H1 (cell line): ENCODE measurements around the gene IQSEC3. TPM values are rescaled to one million over a fixed set of nuclear protein-coding genes. Genes with fewer than 3 reads are reported as not detected.
"Not testable (repeated sequence)": the region's sequence is repeated elsewhere in the genome, so short reads cannot be mapped to it uniquely, and the experiment has no call there.

Source experiments
- CTCF ChIA-PET: fragments of 300-600 bp; sonication (Branson Sonifier 250); formaldehyde crosslinking; loops from one replicate; lab custom pipeline; 2021; ENCODE audit not compliant: partially characterized antibody; lab: Charles Lee
- POLR2A ChIA-PET: fragments of 300-600 bp; sonication (Branson Sonifier 250); formaldehyde crosslinking; loops from one replicate; lab custom pipeline; 2021; ENCODE audit warnings: inconsistent platforms; ENCODE audit not compliant: partially characterized antibody; lab: Charles Lee
- DNase-seq, 2 experiments: peaks; one replicate each; pipeline versions ENCODE4 v3.0.0 to v3.0.0-alpha.2; 2010 to 2022; ENCODE audit warnings: low spot score in 2 of 2, low read depth in 1 of 2, mixed read lengths in 1 of 2
- FAIRE-seq: peaks from 2 replicates; lab custom pipeline; 2011; peaks lifted over from hg19 to GRCh38; lab: Jason Lieb, UNC
- H2AFZ ChIP-seq: 2 replicates; pipeline ENCODE4 v1.8.1; 2012; ENCODE audit warnings: low read length, inconsistent platforms
- H2AK5ac ChIP-seq: 2 replicates; pipeline ENCODE4 v1.6.1; 2013; ENCODE audit warnings: low read depth, low read length
- H2BK120ac ChIP-seq: replicated peaks from 2 replicates; pipeline ENCODE3; 2013; ENCODE audit warnings: low read depth, low read length, inconsistent platforms
- H2BK12ac ChIP-seq: 2 replicates; pipeline ENCODE4 v1.6.1; 2013; ENCODE audit warnings: low read depth, low read length
- H2BK15ac ChIP-seq: 2 replicates; pipeline ENCODE4 v1.6.1; 2013; ENCODE audit warnings: low read length
- H2BK20ac ChIP-seq: 2 replicates; pipeline ENCODE4 v1.6.1; 2013; ENCODE audit warnings: low read length
- H2BK5ac ChIP-seq: 2 replicates; pipeline ENCODE4 v1.6.1; 2013; ENCODE audit warnings: low read depth, low read length
- H3K14ac ChIP-seq: 2 replicates; pipeline ENCODE4 v1.6.1; 2013; ENCODE audit warnings: inconsistent platforms; ENCODE audit not compliant: insufficient read length
- H3K18ac ChIP-seq: 2 replicates; pipeline ENCODE4 v1.6.1; 2013; ENCODE audit warnings: low read length; ENCODE audit errors: extremely low read depth
- H3K23ac ChIP-seq: 2 replicates; pipeline ENCODE4 v1.6.1; 2013; ENCODE audit warnings: inconsistent platforms; ENCODE audit not compliant: insufficient read length
- H3K23me2 ChIP-seq: 2 replicates; pipeline ENCODE4 v1.6.1; 2013; ENCODE audit warnings: low read depth, low read length
- H3K27ac ChIP-seq: 2 replicates; pipeline ENCODE4 v1.6.1; 2011; ENCODE audit warnings: low read depth, low read length, inconsistent platforms
- H3K27me3 ChIP-seq, 4 experiments: replicated peaks in 1 of 4; 1 replicate in 1 of 4; 2 replicates in 3 of 4; pipeline versions ENCODE4 v1.6.1 to v1.8.1; 2011 to 2013; ENCODE audit warnings: low read length in 3 of 4, mild to moderate bottlenecking in 3 of 4, inconsistent platforms in 2 of 4, mixed read lengths in 2 of 4, moderate library complexity in 1 of 4; ENCODE audit not compliant: control insufficient read depth in 3 of 4, insufficient read depth in 3 of 4; ENCODE audit errors: extremely low read depth in 1 of 4
- H3K36me3 ChIP-seq, 4 experiments: 2 replicates each; pipeline versions ENCODE4 v1.6.1 to v1.8.1; 2011 to 2013; ENCODE audit warnings: mild to moderate bottlenecking in 4 of 4, low read length in 3 of 4, moderate library complexity in 2 of 4, control low read depth in 1 of 4, inconsistent platforms in 1 of 4; ENCODE audit not compliant: insufficient read depth in 4 of 4, control insufficient read depth in 2 of 4
- H3K4ac ChIP-seq: replicated peaks from 2 replicates; pipeline ENCODE3; 2013; ENCODE audit warnings: low read length, low read depth, mixed read lengths, inconsistent platforms; ENCODE audit not compliant: insufficient read length
- H3K4me1 ChIP-seq, 4 experiments: replicated peaks in 1 of 4; 1 replicate in 1 of 4; 2 replicates in 3 of 4; pipeline versions ENCODE4 v1.6.1 to v1.8.1; 2011 to 2013; ENCODE audit warnings: low read length in 3 of 4, inconsistent platforms in 2 of 4, mixed read lengths in 1 of 4; ENCODE audit not compliant: insufficient read depth in 4 of 4, control insufficient read depth in 3 of 4
- H3K4me2 ChIP-seq, 2 experiments: 2 replicates each; pipeline versions ENCODE4 v1.6.1 to v1.8.1; 2011 to 2013; ENCODE audit warnings: low read depth in 2 of 2, low read length in 2 of 2, control low read depth in 1 of 2, inconsistent platforms in 1 of 2, mild to moderate bottlenecking in 1 of 2; ENCODE audit not compliant: insufficient read depth in 1 of 2
- H3K4me3 ChIP-seq, 4 experiments: fragments of 200-600, 300-600 bp in 1 of 4; sonication (generic), shearing (Covaris generic), sonication (Bioruptor Twin) in 1 of 4; 2 replicates each; pipeline versions ENCODE4 v1.5.1 to v1.8.1; 2011 to 2016; ENCODE audit warnings: low read length in 4 of 4, low read depth in 3 of 4, control low read depth in 2 of 4, inconsistent platforms in 2 of 4, mild to moderate bottlenecking in 2 of 4, mixed read lengths in 1 of 4, moderate library complexity in 1 of 4; ENCODE audit not compliant: insufficient read depth in 2 of 4; ENCODE audit errors: extremely low read depth in 1 of 4
- H3K56ac ChIP-seq: replicated peaks from 2 replicates; pipeline ENCODE3; 2013; ENCODE audit warnings: low read depth, mild to moderate bottlenecking, mixed read lengths, low read length, inconsistent platforms; ENCODE audit not compliant: insufficient read length
- H3K79me1 ChIP-seq: 2 replicates; pipeline ENCODE4 v1.6.1; 2013; ENCODE audit warnings: low read depth, low read length, control low read depth
- H3K79me2 ChIP-seq, 2 experiments: 2 replicates each; pipeline versions ENCODE4 v1.6.1 to v1.8.1; 2012 to 2013; ENCODE audit warnings: low read length in 2 of 2, mild to moderate bottlenecking in 2 of 2, inconsistent platforms in 1 of 2; ENCODE audit not compliant: insufficient read depth in 2 of 2, control insufficient read depth in 1 of 2
- H3K9ac ChIP-seq, 4 experiments: replicated peaks in 1 of 4; 1 replicate in 1 of 4; 2 replicates in 3 of 4; pipeline versions ENCODE4 v1.6.1 to v1.8.1; 2011 to 2013; ENCODE audit warnings: low read depth in 3 of 4, low read length in 3 of 4, control low read depth in 2 of 4, mild to moderate bottlenecking in 2 of 4, moderate library complexity in 2 of 4, inconsistent platforms in 1 of 4; ENCODE audit errors: extremely low read depth in 1 of 4
- H3K9me3 ChIP-seq, 2 experiments: 2 replicates each; pipeline versions ENCODE4 v1.6.1 to v1.8.1; 2012 to 2013; ENCODE audit warnings: mild to moderate bottlenecking in 2 of 2, moderate library complexity in 2 of 2, control low read depth in 1 of 2, inconsistent platforms in 1 of 2, low read depth in 1 of 2, low read length in 1 of 2, mixed read lengths in 1 of 2; ENCODE audit not compliant: insufficient read depth in 2 of 2
- H4K20me1 ChIP-seq, 2 experiments: replicated peaks in 1 of 2; 2 replicates each; pipeline versions ENCODE3 to v1.8.1; 2011 to 2013; ENCODE audit warnings: inconsistent platforms in 2 of 2, low read length in 2 of 2, mild to moderate bottlenecking in 1 of 2; ENCODE audit not compliant: insufficient read depth in 2 of 2, control insufficient read depth in 1 of 2
- H4K5ac ChIP-seq: 2 replicates; pipeline ENCODE4 v1.6.1; 2013; ENCODE audit warnings: low read length, low read depth, mixed read lengths, inconsistent platforms; ENCODE audit not compliant: insufficient read length
- H4K8ac ChIP-seq: 2 replicates; pipeline ENCODE4 v1.8.0; 2013; ENCODE audit warnings: mild to moderate bottlenecking, moderate library complexity, low read length, inconsistent platforms; ENCODE audit not compliant: insufficient read depth; ENCODE audit errors: extremely low read depth
- H4K91ac ChIP-seq: replicated peaks from 2 replicates; pipeline ENCODE3; 2013; ENCODE audit warnings: low read length, mixed read lengths, inconsistent platforms; ENCODE audit not compliant: insufficient read length
- WGBS, 2 experiments: shearing (Covaris generic) in 1 of 2; methylation state at CpG; one replicate each; pipeline versions ENCODE4 v1.1.6 to v1.1.7; 2013 to 2015; ENCODE audit warnings: low lambda C conversion rate in 2 of 2, mixed read lengths in 2 of 2, inconsistent platforms in 1 of 2, low coverage in 1 of 2, missing lambda C conversion rate in 1 of 2; ENCODE audit not compliant: insufficient replicate concordance in 2 of 2, insufficient coverage in 1 of 2, insufficient read length in 1 of 2; ENCODE audit errors: extremely low coverage in 1 of 2, missing lambda C conversion rate in 1 of 2; 5-methylcytosine and 5-hydroxymethylcytosine counted together
- polyA plus RNA-seq, 7 experiments: library from polyadenylated mRNA; depleted of rRNA in 3 of 7; stranded (reverse) in 5 of 7; unstranded in 2 of 7; fragments of >200 nt in 5 of 7; fragments of 200-250 nt in 2 of 7; gene quantifications; 1 replicate in 5 of 7; 2 replicates in 1 of 7; 4 replicates in 1 of 7; pipeline versions ENCODE4 v1.2.1 to v1.2.3, GENCODE V29; 2011 to 2013; ENCODE audit warnings: missing spikeins in 2 of 7, mixed read lengths in 2 of 7
- total RNA-seq: library from RNA; stranded (reverse); fragmentation: NEBNext Ultra II Directional; extraction: Animal tissue kit (Norgen Biotek cat#: 25700); gene quantifications from 2 replicates; pipeline ENCODE4 v1.2.1, GENCODE V29; 2021

IQSEC3 gene
- total and polyA plus RNA-seq, 2 of the 8 experiments (the other 6 are each of a cell fraction or from before 2014, with no cell fraction given) = 1.2 to 3.1 TPM

- H2BK20ac ChIP-seq, H3K9me3 ChIP-seq, H4K5ac ChIP-seq, H3K36me3 ChIP-seq, H4K91ac ChIP-seq, H3K9ac ChIP-seq, FAIRE-seq, H3K23ac ChIP-seq, H3K18ac ChIP-seq, H2AFZ ChIP-seq, H3K27ac ChIP-seq, H3K79me1 ChIP-seq, H4K8ac ChIP-seq, H3K4ac ChIP-seq, POLR2A ChIA-PET, H2BK15ac ChIP-seq, H2BK12ac ChIP-seq, H4K20me1 ChIP-seq, H3K56ac ChIP-seq, H3K14ac ChIP-seq, H3K4me2 ChIP-seq, H2AK5ac ChIP-seq, H3K4me3 ChIP-seq, H3K4me1 ChIP-seq, H2BK120ac ChIP-seq, H2BK5ac ChIP-seq, H3K79me2 ChIP-seq, DNase-seq, H3K23me2 ChIP-seq: not testable (repeated sequence)
- 88% methylated on average over 8 of the region's 8 CpGs; no CpG with 5 or more reads in 1 of the 2 experiments for WGBS, 2 experiments
- peaks cover 1 to 13% (median 10%) of the 10 kb centered on the region in 4 experiments for H3K27me3 ChIP-seq
- CTCF ChIA-PET = interaction anchor here (1.0 kb wide), 1 partner anchor 146 kb away, joined by 3 read pairs; no protein-coding TSS in a partner anchor
Observed at GRCh38 chr12:74420-75190, 8.0 kb downstream of the IQSEC3 start.
